GM19455 (cell line): Measurements from ENCODE around the gene ELP5.
"Not testable (repeated sequence)": the region's sequence is repeated elsewhere in the genome, so short reads cannot be mapped to it uniquely, and the experiment has no call there.

Experiments
- ATAC-seq: cut with Tn5 transposase; IDR thresholded peaks from one replicate; pipeline ENCODE4 v1.9.1; 2021; ENCODE audit not compliant: unreplicated experiment

The ELP5 gene

GRCh38 chr17:7235693-7236665, 16.0 kb upstream of the ELP5 start:
- no peak for ATAC-seq

GRCh38 chr17:7236808-7237207, 15.2 kb upstream of the ELP5 start:
- ATAC-seq: no peak

GRCh38 chr17:7237266-7237760, 14.7 kb upstream of the ELP5 start:
- no peak for ATAC-seq

- no peak for ATAC-seq
Measured at GRCh38 chr17:7237761-7238419, 14.1 kb upstream of the ELP5 start.

- ATAC-seq: no peak
Measured at GRCh38 chr17:7238420-7239090, 13.5 kb upstream of the ELP5 start.

- peak; percentile 42 for ATAC-seq
Measured at GRCh38 chr17:7239091-7240027, 12.7 kb upstream of the ELP5 start, which contains the start of gene PHF23. Gene PHF23, minus strand, starts transcription at chr17:7239457. Its CDS starts 178 bp downstream, at chr17:7239279.

- ATAC-seq: no peak
Measured at GRCh38 chr17:7240375-7240774, 11.6 kb upstream of the ELP5 start.

- ATAC-seq: no peak
Measured at GRCh38 chr17:7241090-7241733, 10.8 kb upstream of the ELP5 start.

- peak; percentile 28 for ATAC-seq
Measured at GRCh38 chr17:7241783-7242716, 10.0 kb upstream of the ELP5 start, which contains the start of gene GABARAP. Gene GABARAP, minus strand, starts transcription at chr17:7242449. Its CDS starts 119 bp downstream, at chr17:7242330.

- ATAC-seq: peak; percentile 41
Measured at GRCh38 chr17:7242717-7243452, 9.1 kb upstream of the ELP5 start.

- no peak for ATAC-seq
Measured at GRCh38 chr17:7243453-7243729, 8.6 kb upstream of the ELP5 start.

GRCh38 chr17:7243838-7244237, 8.2 kb upstream of the ELP5 start:
- ATAC-seq: not testable (repeated sequence)

- no peak for ATAC-seq
Measured at GRCh38 chr17:7246779-7247178, 5.2 kb upstream of the ELP5 start.

- no peak for ATAC-seq
Measured at GRCh38 chr17:7248796-7249195, 3.2 kb upstream of the ELP5 start.

- ATAC-seq: no peak
Measured at GRCh38 chr17:7249214-7249613, 2.8 kb upstream of the ELP5 start.

GRCh38 chr17:7249830-7250229, 2.2 kb upstream of the ELP5 start:
- ATAC-seq: no peak

GRCh38 chr17:7250695-7251627, 1.1 kb upstream of the ELP5 start:
- ATAC-seq: no peak
